CD4-positive, alpha-beta T cell treated with Interleukin-4 for 1 hour (primary cell): ENCODE measurements around the gene KRT15.

Experiments
- DNase-seq, 2 donors: peaks; one replicate each; pipeline ENCODE4 v3.0.0-alpha.2; 2020 to 2022

Gene KRT15

GRCh38 chr17:41523225-41523593, 4.5 kb upstream of the KRT15 start:
- DNase-seq, result no peak

- no peak for DNase-seq
Observed at GRCh38 chr17:41522301-41523224, 3.9 kb upstream of the KRT15 start.

- DNase-seq, result no peak
Observed at GRCh38 chr17:41521574-41522261, 3.0 kb upstream of the KRT15 start.

- no peak for DNase-seq
Observed at GRCh38 chr17:41520821-41521521, 2.3 kb upstream of the KRT15 start.

GRCh38 chr17:41519501-41520224, 973 bp upstream of the KRT15 start:
- no peak for DNase-seq

- DNase-seq, result no peak
Observed at GRCh38 chr17:41518031-41518430, 659 bp downstream of the KRT15 start.

- DNase-seq, result no peak
Observed at GRCh38 chr17:41516830-41517283, 1.8 kb downstream of the KRT15 start.

GRCh38 chr17:41516147-41516829, 2.4 kb downstream of the KRT15 start:
- DNase-seq, result no peak

- DNase-seq, result no peak
Observed at GRCh38 chr17:41513168-41513547, 5.5 kb downstream of the KRT15 start.

GRCh38 chr17:41512546-41513167, 6.0 kb downstream of the KRT15 start:
- DNase-seq, result no peak

- DNase-seq, result no peak
Observed at GRCh38 chr17:41511716-41512115, 7.0 kb downstream of the KRT15 start.

- no peak for DNase-seq
Observed at GRCh38 chr17:41511116-41511515, 7.6 kb downstream of the KRT15 start.

GRCh38 chr17:41510251-41511065, 8.2 kb downstream of the KRT15 start:
- DNase-seq, result no peak

- DNase-seq, result no peak
Observed at GRCh38 chr17:41507315-41507880, 11.3 kb downstream of the KRT15 start.

- no peak for DNase-seq
Observed at GRCh38 chr17:41505809-41506767, 12.6 kb downstream of the KRT15 start.

- no peak for DNase-seq
Observed at GRCh38 chr17:41505007-41505808, 13.5 kb downstream of the KRT15 start, which contains the start of gene KRT13. TSS of gene KRT13 (minus strand) at chr17:41505612. CDS start at chr17:41505550, 62 bp downstream.

- no peak for DNase-seq
Observed at GRCh38 chr17:41504246-41504977, 14.3 kb downstream of the KRT15 start.
